Esophagus (tissue), 2 donors: ENCODE data around the gene TOR1A. TPM values are rescaled to one million over a fixed set of nuclear protein-coding genes. Genes with fewer than 3 reads are reported as not detected.

Source experiments
- H3K27ac ChIP-seq, 2 donors: one replicate each; pipeline ENCODE4 v1.5.1; 2013; ENCODE audit warnings: low read depth in 2 of 2, mild to moderate bottlenecking in 2 of 2, inconsistent platforms in 1 of 2, low read length in 1 of 2, moderate library complexity in 1 of 2
- H3K27me3 ChIP-seq, 2 donors: one replicate each; pipeline ENCODE4 v1.6.1; 2013; ENCODE audit warnings: low read length in 2 of 2, control low read depth in 1 of 2, mild to moderate bottlenecking in 1 of 2; ENCODE audit not compliant: insufficient read depth in 2 of 2, control insufficient read depth in 1 of 2
- H3K36me3 ChIP-seq, 2 donors: one replicate each; pipeline ENCODE4 v1.6.1; 2013; ENCODE audit warnings: low read length in 1 of 2; ENCODE audit not compliant: control insufficient read depth in 2 of 2, insufficient read depth in 2 of 2
- H3K4me1 ChIP-seq, 2 donors: one replicate each; pipeline ENCODE4 v1.6.1; 2013; ENCODE audit warnings: low read length in 1 of 2; ENCODE audit not compliant: control insufficient read depth in 2 of 2, insufficient read depth in 2 of 2
- H3K4me3 ChIP-seq, 2 donors: one replicate each; pipeline ENCODE4 v1.5.1; 2013; ENCODE audit warnings: low read length in 2 of 2, mild to moderate bottlenecking in 2 of 2, low read depth in 1 of 2, moderate library complexity in 1 of 2
- H3K9me3 ChIP-seq, 2 donors: one replicate each; pipeline ENCODE4 v1.6.1; 2013; ENCODE audit warnings: mild to moderate bottlenecking in 2 of 2, low read depth in 1 of 2, low read length in 1 of 2, moderate library complexity in 1 of 2; ENCODE audit not compliant: control insufficient read depth in 2 of 2, insufficient read depth in 1 of 2
- WGBS, 2 donors: extraction: QIAGEN DNeasy Blood & Tissue Kit; methylation state at CpG; one replicate each; pipeline ENCODE4 v1.1.7; 2013; 5-methylcytosine and 5-hydroxymethylcytosine counted together
- polyA plus RNA-seq, 2 donors: library from polyadenylated mRNA; stranded (reverse); fragments of 200-250 nt; gene quantifications; one replicate each; pipeline ENCODE4 v1.2.3, GENCODE V29; 2013
- donor health status: healthy with polysubstance abuse.
- donor health status: Bipolar disorder and iron deficiency.

The TOR1A gene
- polyA plus RNA-seq, 2 donors = 9.8 to 15.8 TPM

GRCh38 chr9:129839324-129840023, 15.5 kb upstream of the TOR1A start:
- Histone ChIP-seq H3K4me3 (no peak overlapping the region), H3K27ac (no peak overlapping the region), H3K36me3 (no peaks in the 10 kb centered on the region), H3K4me1 (peaks cover 3 to 10% of the 10 kb centered on the region in 2 donors), H3K27me3 (no peaks in the 10 kb centered on the region), H3K9me3 (no peaks in the 10 kb centered on the region)
- whole genome bisulfite sequencing, 2 donors = 64 to 75% methylated on average over 10 of the region's 10 CpGs

GRCh38 chr9:129838707-129839259, 14.8 kb upstream of the TOR1A start:
- WGBS, 2 donors = 74 to 80% methylated on average over 12 of the region's 12 CpGs

DNA sequence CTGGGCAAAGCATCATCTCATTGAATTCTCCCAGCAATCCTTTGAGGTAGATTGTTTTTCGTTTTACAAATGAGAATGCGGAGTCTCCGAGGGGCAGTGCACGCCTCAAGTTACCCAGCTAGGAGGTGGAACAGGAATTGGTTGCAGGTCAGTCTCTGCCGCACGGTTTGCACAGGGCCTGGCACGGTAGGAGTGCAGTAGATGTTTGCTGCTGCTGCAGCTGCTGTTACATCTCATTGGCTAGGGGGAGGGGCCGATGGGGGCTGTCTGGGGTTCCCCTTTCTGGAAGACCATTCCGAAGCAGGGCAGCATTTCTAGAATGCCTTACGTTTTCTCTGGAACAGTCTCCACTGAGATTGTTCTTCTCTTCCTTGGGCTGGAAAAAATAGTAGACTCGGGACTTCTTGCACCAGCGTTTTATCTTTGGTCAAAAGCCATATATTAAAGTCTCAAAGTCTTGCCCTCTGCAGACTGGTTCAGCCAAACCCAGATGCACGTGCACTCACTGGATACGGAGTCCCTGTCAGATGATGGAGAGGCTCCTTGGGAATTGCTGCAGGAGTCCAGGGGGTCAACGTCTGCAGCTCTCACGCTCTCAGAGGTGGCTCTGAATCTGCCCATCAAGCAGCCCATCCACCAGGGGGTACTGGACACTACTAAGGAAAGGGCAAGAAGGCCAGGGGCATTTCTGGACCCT, 12.5 kb upstream of the TOR1A start:
- WGBS, 2 donors = 28 to 31% methylated on average over 16 of the region's 16 CpGs
- H3K36me3 ChIP-seq = no peaks in the 10 kb centered on the region
- no peak overlapping the region for H3K27ac ChIP-seq
- no peaks in the 10 kb centered on the region for H3K27me3 ChIP-seq
- peaks cover 3 to 10% of the 10 kb centered on the region in 2 donors for H3K4me1 ChIP-seq
- H3K9me3 ChIP-seq = no peaks in the 10 kb centered on the region
- H3K4me3 ChIP-seq = peak overlapping the region in 1 of 2 donors; percentile 83

More at GRCh38 chr9:129838707-129839259, 14.8 kb upstream of the TOR1A start:
- Histone ChIP-seq H3K27ac (no peak overlapping the region), H3K4me1 (peaks cover 3 to 10% of the 10 kb centered on the region in 2 donors), H3K4me3 (no peak overlapping the region), H3K9me3 (no peaks in the 10 kb centered on the region), H3K36me3 (no peaks in the 10 kb centered on the region), H3K27me3 (no peaks in the 10 kb centered on the region)

GRCh38 chr9:129835860-129836223, 11.9 kb upstream of the TOR1A start:
- H3K36me3 ChIP-seq = no peaks in the 10 kb centered on the region
- no peaks in the 10 kb centered on the region for H3K9me3 ChIP-seq
- H3K27ac ChIP-seq = peak overlapping the region; percentile 83 to 91
- 0% methylated on average over 19 of the region's 19 CpGs for WGBS, 2 donors
- no peaks in the 10 kb centered on the region for H3K27me3 ChIP-seq
- H3K4me3 ChIP-seq = peak overlapping the region; percentile 83 to 92
- peaks cover 3 to 10% of the 10 kb centered on the region in 2 donors for H3K4me1 ChIP-seq

DNA sequence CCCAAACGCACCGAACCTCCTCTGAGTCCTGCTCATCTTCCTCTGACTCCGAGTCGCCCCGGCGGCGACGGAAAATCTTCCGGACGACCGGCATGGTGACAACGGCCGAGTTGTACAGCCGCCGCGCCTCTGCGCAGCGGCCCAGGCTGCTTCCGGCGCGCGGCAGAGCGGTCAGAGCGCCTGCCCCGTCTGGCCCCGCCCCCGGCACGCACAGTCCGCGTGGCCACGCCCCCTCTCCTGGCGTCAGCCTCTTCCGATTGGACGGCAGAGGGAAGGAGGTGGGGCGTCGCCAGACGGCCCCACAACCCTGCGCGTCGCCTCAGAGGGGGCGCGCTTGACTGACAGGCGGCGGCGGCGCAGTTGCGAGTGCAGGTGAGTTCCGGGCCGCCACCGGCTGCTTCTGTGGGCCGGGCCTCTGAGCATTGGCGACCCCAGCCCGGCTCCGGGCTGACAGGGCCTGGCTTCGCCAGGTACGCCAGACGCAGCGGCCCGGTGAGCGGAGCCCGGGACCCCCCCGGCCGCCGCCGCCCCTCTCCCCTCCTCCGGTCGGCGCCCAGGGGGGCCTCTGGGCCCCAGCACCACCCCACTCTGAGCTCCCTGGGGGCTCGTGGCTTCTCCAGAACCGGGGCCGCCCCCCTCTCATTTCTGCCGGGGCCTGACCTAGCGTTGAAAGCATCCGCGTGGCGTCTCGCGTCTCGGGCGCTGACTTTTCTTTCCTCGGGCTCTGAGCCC, 11.4 kb upstream of the TOR1A start, which contains the start of the genes C9orf78 and USP20:
Gene C9orf78, minus strand, starts transcription at position 148 of the 732 bp plus-strand sequence. Its CDS starts 54 bp downstream, at position 94.
Gene USP20, plus strand, starts transcription at position 331 of the 732 bp plus-strand sequence. CDS start 17,098 bp downstream, outside the sequence.
- Histone ChIP-seq H3K9me3 (no peaks in the 10 kb centered on the region), H3K27ac (peak within 1 kb of the TSS; percentile 91 to 92), H3K4me3 (peak within 1 kb of the TSS; percentile 83 to 92), H3K27me3 (no peaks in the 10 kb centered on the region), H3K4me1 (peaks cover 3 to 10% of the 10 kb centered on the region in 2 donors), H3K36me3 (no peaks in the 10 kb centered on the region)
- 0 to 1% methylated on average over 70 to 81 of the region's 81 CpGs for WGBS, 2 donors

GRCh38 chr9:129834489-129835127, 10.7 kb upstream of the TOR1A start:
- no peaks in the 10 kb centered on the region for H3K27me3 ChIP-seq
- peaks cover 0 to 3% of the 10 kb centered on the region in 2 donors for H3K36me3 ChIP-seq
- WGBS, 2 donors = 1% methylated on average over 32 of the region's 32 CpGs
- no peaks in the 10 kb centered on the region for H3K9me3 ChIP-seq
- peaks cover 3 to 8% of the 10 kb centered on the region in 2 donors for H3K4me1 ChIP-seq
- peak overlapping the region; percentile 80 to 92 for H3K27ac ChIP-seq
- H3K4me3 ChIP-seq = peak overlapping the region; percentile 83 to 92

DNA sequence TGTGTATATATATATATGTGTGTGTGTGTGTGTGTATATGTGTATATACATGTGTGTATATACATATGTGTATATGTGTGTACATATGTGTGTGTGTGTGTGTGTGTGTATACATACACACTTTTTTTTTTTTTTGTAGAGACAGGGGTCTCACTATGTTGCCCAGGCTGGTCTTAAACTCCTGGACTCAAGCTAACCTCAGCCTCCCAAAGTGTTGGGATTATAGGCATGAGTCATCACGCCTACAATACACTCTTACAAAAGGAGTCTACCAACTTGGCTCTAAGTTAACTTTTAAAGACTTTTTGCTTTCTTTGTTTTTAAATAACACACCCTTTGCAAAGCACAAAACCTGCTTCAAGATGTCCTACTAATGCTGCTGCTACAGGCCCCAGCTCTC, 9.0 kb upstream of the TOR1A start:
- Histone ChIP-seq H3K36me3 (peaks cover 2 to 12% of the 10 kb centered on the region in 2 donors), H3K9me3 (no peaks in the 10 kb centered on the region), H3K27me3 (no peaks in the 10 kb centered on the region), H3K27ac (no peak overlapping the region), H3K4me3 (no peak overlapping the region), H3K4me1 (peaks cover 3% of the 10 kb centered on the region in 2 donors)
- 79 to 96% methylated on average over 1 of the region's 1 CpG for WGBS, 2 donors

DNA sequence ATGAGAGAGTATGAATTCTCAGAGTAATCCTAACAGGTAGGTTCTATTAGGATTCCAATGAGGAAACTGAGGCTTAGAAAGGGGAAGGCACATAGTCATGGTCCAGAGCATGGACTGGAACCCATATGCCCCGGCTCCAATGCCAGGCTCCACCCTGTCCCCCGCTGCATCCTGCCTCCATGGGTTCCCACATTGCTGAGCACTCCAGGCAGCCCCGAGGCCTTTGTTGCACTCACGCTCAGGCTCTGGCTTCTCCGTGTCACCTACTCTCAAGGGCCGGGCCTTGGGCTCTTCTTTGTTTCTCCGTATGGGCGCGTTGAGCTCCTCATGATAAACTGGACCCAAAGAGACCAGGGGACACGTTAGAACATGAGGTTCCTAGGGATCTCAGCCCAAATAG, 5.0 kb upstream of the TOR1A start:
- no peaks in the 10 kb centered on the region for H3K4me1 ChIP-seq
- 92 to 94% methylated on average over 10 of the region's 10 CpGs for WGBS, 2 donors
- H3K27ac ChIP-seq = no peak overlapping the region
- H3K4me3 ChIP-seq = no peak overlapping the region
- H3K27me3 ChIP-seq = no peaks in the 10 kb centered on the region
- no peaks in the 10 kb centered on the region for H3K9me3 ChIP-seq
- H3K36me3 ChIP-seq = peaks cover 4 to 16% of the 10 kb centered on the region in 2 donors

GRCh38 chr9:129828051-129828450, 4.1 kb upstream of the TOR1A start:
- H3K27ac ChIP-seq = no peak overlapping the region
- no peak overlapping the region for H3K4me3 ChIP-seq
- H3K36me3 ChIP-seq = peaks cover 4 to 16% of the 10 kb centered on the region in 2 donors
- 91 to 94% methylated on average over 9 of the region's 9 CpGs for WGBS, 2 donors
- H3K9me3 ChIP-seq = no peaks in the 10 kb centered on the region
- no peaks in the 10 kb centered on the region for H3K4me1 ChIP-seq
- no peaks in the 10 kb centered on the region for H3K27me3 ChIP-seq
